Chondrocyte (in vitro differentiated cells): ENCODE results near the gene AGRN. TPM values are rescaled to one million over a fixed set of nuclear protein-coding genes. Genes with fewer than 3 reads are reported as not detected.

Experiments
- DNase-seq: peaks from one replicate; pipeline ENCODE4 v3.0.0; 2021; ENCODE audit warnings: mixed read lengths, low spot score
- H3K27ac Mint-ChIP-seq: one replicate; pipeline ENCODE4 v1.8.0; 2021; ENCODE audit warnings: mild to moderate bottlenecking, moderate library complexity, mixed read lengths; ENCODE audit not compliant: unreplicated experiment
- H3K27me3 Mint-ChIP-seq: 2 replicates; pipeline ENCODE4 v1.8.0; 2021; ENCODE audit warnings: low read depth, mixed read lengths
- H3K36me3 Mint-ChIP-seq: 2 replicates; pipeline ENCODE4 v1.8.0; 2021; ENCODE audit warnings: low read depth, mixed read lengths
- H3K4me1 Mint-ChIP-seq: 2 replicates; pipeline ENCODE4 v1.8.0; 2021; ENCODE audit warnings: low read depth, mild to moderate bottlenecking, mixed read lengths
- H3K4me3 Mint-ChIP-seq: one replicate; pipeline ENCODE4 v1.8.0; 2021; ENCODE audit warnings: mild to moderate bottlenecking, moderate library complexity, mixed read lengths; ENCODE audit not compliant: unreplicated experiment
- H3K9me3 Mint-ChIP-seq: 2 replicates; pipeline ENCODE4 v1.8.0; 2021; ENCODE audit warnings: low read depth, mixed read lengths
- CTCF ChIP-seq: fragments of 200-600 bp; sonication (generic); IDR thresholded peaks from 2 replicates; pipeline ENCODE4 v1.5.0; 2021; ENCODE audit warnings: antibody characterized with exemption, mild to moderate bottlenecking, moderate library complexity
- total RNA-seq: library from RNA; stranded (reverse); gene quantifications from 3 replicates; pipeline ENCODE4 v1.2.1, GENCODE V29; 2021

Gene AGRN
- total RNA-seq, 1 donor from 2014 or later: 221 TPM

DNA sequence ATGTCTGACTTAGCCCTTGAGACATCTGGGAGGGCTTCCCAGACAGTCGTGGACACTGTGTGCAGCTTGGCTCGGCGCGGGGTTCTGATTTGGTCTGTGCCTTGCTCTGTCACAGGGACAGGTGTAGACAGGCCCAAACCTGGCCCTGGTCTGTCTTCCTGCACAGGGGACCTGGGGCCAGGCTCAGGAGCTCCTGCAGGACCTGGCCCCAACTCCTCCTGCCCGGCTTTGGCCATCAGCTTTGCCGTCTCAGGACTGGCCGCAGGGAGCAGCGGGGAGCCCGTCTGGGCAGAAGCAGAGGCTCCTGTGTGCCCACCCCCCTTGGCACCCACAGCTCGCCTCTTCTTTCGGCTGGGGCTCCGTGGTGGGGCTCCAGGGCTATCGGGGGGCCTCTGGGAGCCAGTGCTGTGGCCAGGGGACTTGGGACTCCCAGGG lies 39.8 kb upstream of the AGRN start:
- no peak for DNase-seq
- Mint-ChIP-seq H3K4me3 (no peak overlapping the region), H3K4me1 (peaks cover 3% of the 10 kb centered on the region), H3K9me3 (no peaks in the 10 kb centered on the region), H3K27ac (no peak overlapping the region), H3K36me3 (no peaks in the 10 kb centered on the region), H3K27me3 (peaks cover 9% of the 10 kb centered on the region)
- no peak for TF ChIP-seq CTCF

DNA sequence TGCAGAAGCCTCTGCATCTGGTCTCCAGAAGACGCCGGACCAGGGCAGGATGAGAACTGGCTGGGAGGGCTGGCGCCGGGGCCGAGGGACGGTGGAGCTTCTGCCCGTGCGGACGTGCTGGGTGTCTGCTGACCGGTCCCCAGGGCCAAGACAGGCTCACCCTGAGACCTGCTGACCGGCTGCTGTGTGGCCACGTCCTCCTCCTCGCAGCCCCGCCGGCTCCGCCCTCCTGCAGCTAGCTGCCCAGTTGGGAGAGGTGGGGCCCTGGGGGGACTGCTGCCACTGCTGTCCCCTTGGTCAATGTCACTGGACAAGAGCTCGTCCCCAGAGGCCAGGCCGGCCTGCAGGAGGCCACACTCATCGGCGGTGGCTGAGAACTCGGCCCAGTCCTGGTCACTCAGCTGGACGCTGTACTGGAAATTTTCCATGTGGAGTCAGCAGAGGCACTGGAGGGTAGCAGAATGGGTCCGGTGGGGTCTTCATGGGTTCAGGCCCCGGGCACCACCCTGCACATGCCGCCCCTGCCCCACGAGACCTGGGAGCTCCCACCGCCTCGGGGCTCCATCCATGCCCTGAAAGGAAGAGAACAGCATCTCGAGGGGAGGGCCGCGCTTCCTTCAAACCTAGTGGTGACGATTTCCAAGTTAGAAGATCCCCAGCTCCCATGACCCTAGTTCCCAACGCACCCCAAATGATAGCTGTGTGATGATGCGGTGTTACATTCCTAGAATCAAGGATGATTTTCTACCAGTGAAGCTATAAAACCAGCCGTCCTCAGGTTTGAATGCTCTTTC lies 39.1 kb upstream of the AGRN start:
- H3K36me3 Mint-ChIP-seq: no peaks in the 10 kb centered on the region
- H3K4me3 Mint-ChIP-seq: no peak overlapping the region
- no peak for DNase-seq
- H3K4me1 Mint-ChIP-seq: peaks cover 3% of the 10 kb centered on the region
- no peak for TF ChIP-seq CTCF
- no peak overlapping the region for H3K27ac Mint-ChIP-seq
- peaks cover 7% of the 10 kb centered on the region for H3K27me3 Mint-ChIP-seq
- no peaks in the 10 kb centered on the region for H3K9me3 Mint-ChIP-seq

GRCh38 chr1:981491-981954 lies 38.4 kb upstream of the AGRN start:
- no peak for TF ChIP-seq CTCF
- no peaks in the 10 kb centered on the region for H3K9me3 Mint-ChIP-seq
- H3K36me3 Mint-ChIP-seq: no peaks in the 10 kb centered on the region
- no peak overlapping the region for H3K27ac Mint-ChIP-seq
- peaks cover 5% of the 10 kb centered on the region for H3K27me3 Mint-ChIP-seq
- no peak for DNase-seq
- H3K4me1 Mint-ChIP-seq: peaks cover 3% of the 10 kb centered on the region
- H3K4me3 Mint-ChIP-seq: no peak overlapping the region

DNA sequence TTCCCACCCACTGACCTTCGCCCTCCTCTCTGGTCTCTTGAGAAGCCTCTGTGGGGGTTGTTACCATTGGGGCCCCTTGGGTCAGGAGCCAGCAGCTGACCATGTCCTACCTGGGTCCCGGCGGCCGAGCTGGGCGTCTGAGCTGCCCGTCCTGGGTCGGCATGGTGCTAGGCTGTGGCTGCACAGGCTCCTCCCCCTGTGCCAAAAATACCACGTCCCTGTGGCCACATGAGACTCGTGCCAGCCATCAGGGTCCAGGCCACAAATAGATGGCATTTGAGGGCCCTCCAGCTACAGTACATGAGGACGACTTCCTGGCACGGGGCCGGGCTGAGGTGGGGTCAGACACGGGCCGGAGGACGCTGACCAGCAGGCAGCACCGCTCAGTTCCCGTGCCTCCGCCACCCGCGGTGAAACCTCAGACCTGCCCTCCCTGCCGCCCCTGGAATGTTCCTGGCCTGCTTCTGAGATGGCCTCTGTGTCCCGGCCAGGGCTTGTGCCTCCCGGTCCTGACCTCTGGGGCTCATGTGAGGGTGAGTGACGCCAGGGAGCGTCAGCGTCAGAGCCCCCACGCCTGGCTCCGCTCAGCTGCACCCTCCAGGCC lies 37.9 kb upstream of the AGRN start, which contains the start of gene PERM1:
Gene PERM1, minus strand, starts transcription at position 139 of the 604 bp plus-strand sequence. CDS start 1,064 bp downstream, outside the sequence.
- H3K36me3 Mint-ChIP-seq: no peaks in the 10 kb centered on the region
- no peak within 1 kb of the TSS for H3K27ac Mint-ChIP-seq
- peaks cover 5% of the 10 kb centered on the region for H3K27me3 Mint-ChIP-seq
- no peak for TF ChIP-seq CTCF
- peaks cover 3% of the 10 kb centered on the region for H3K4me1 Mint-ChIP-seq
- no peak within 1 kb of the TSS for H3K4me3 Mint-ChIP-seq
- DNase-seq: no peak
- no peaks in the 10 kb centered on the region for H3K9me3 Mint-ChIP-seq

DNA sequence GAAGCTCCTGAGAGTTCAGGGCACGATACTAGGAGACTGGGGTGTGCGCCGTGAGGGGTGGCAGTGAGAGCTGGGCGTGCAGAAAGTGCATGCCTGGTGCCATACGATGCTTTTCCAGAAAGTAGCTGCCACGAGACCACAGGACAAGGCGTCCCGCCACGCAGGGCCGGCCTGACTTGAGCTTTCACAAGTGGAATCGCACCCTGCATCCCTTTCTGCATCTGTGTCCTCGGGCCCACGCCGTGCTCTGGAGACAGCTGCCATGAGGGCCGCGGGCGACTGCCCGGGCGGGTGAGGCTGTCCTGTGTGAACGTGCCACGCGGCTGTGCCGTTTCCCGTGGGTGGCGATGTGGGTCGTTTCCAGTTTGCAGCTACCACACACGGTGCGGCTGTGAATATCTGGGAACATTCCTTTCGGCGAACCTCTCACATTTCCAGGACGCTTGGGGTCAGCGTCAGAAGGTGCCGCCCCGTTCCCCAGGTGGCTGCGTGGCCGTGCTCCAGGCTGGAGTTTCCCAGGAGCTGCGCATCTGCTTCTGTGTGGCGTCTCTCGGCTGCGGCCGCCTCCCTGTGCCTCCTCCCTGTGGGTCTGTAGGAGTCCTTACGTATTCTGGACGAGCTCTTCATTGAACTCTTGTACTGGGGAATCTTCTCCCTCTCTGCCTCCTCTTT lies 37.0 kb upstream of the AGRN start:
- H3K4me3 Mint-ChIP-seq: no peak overlapping the region
- H3K9me3 Mint-ChIP-seq: peaks cover under 1% of the 10 kb centered on the region
- DNase-seq: no peak
- peaks cover 3% of the 10 kb centered on the region for H3K4me1 Mint-ChIP-seq
- TF ChIP-seq CTCF: no peak
- peaks cover under 1% of the 10 kb centered on the region for H3K36me3 Mint-ChIP-seq
- peaks cover 5% of the 10 kb centered on the region for H3K27me3 Mint-ChIP-seq
- H3K27ac Mint-ChIP-seq: no peak overlapping the region
